Measurements from ENCODE around the gene ZNF793.

The ZNF793 gene

GRCh38 chr19:37565370-37565669 is 58.6 kb downstream of the ZNF793 start:
- no peak for DNase-seq (ENCODE audit: low read depth)

GRCh38 chr19:37572203-37572602 is 65.5 kb downstream of the ZNF793 start:
- no peak for DNase-seq (ENCODE audit: low read depth)

GRCh38 chr19:37583340-37583739 is 76.6 kb downstream of the ZNF793 start:
- no peak for DNase-seq (ENCODE audit: low read depth)
